Astrocyte (in vitro differentiated cells and primary cell): Measurements from ENCODE around the gene SOHLH2.

Source experiments
- EZH2 ChIP-seq: IDR thresholded peaks from 2 replicates; pipeline ENCODE4 v1.6.1; 2012; ENCODE audit warnings: mild to moderate bottlenecking, low read length, inconsistent platforms; ENCODE audit not compliant: insufficient read depth
- TF ChIP-seq, protein P1 (sequence below): IDR thresholded peaks from 2 replicates; pipeline ENCODE4 v1.5.1; 2011; ENCODE audit warnings: low read depth, mild to moderate bottlenecking, inconsistent platforms, low read length, moderate library complexity; ENCODE audit not compliant: insufficient read depth

DNA sequence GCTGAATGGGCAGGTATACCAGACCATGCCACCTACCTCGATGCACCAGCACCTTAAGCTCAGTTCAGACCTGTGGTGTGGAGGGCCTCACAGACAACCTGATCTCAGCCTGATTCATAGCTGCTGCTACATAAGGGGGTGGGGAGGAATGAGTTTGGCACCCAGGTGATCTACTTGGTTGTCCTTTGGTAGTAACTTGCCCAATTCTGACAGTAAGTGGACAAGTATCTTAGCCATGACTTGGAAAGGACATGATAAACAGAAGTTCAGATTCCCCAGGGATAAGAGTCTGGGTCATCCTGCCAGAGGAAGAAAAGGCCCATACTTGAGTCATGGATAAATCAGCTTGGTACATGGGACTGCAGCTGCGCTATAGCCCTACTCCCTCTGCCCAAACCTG is 28.4 kb upstream of the SOHLH2 start:
- TF ChIP-seq, protein P1, sequence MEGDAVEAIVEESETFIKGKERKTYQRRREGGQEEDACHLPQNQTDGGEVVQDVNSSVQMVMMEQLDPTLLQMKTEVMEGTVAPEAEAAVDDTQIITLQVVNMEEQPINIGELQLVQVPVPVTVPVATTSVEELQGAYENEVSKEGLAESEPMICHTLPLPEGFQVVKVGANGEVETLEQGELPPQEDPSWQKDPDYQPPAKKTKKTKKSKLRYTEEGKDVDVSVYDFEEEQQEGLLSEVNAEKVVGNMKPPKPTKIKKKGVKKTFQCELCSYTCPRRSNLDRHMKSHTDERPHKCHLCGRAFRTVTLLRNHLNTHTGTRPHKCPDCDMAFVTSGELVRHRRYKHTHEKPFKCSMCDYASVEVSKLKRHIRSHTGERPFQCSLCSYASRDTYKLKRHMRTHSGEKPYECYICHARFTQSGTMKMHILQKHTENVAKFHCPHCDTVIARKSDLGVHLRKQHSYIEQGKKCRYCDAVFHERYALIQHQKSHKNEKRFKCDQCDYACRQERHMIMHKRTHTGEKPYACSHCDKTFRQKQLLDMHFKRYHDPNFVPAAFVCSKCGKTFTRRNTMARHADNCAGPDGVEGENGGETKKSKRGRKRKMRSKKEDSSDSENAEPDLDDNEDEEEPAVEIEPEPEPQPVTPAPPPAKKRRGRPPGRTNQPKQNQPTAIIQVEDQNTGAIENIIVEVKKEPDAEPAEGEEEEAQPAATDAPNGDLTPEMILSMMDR, result no peak
- TF ChIP-seq EZH2, result no peak
